ENCODE data around the gene PAMR1.

- TF ChIP-seq POLR2A (IDR thresholded peaks at IDR 0.05; ENCODE audit: control extremely low read depth in 1 of 2, low read depth in 2 of 2, low read length in 2 of 2) (no peak), NRF1 (IDR thresholded peaks at IDR 0.05; ENCODE audit: low read depth, low read length) (no peak), EGR1 (IDR thresholded peaks at IDR 0.05; ENCODE audit: borderline replicate concordance, low read depth, low read length) (no peak), EZH2 (IDR thresholded peaks at IDR 0.05; ENCODE audit: low read depth, low read length, severe bottlenecking) (no peak), POLR2AphosphoS5 (IDR thresholded peaks at IDR 0.05; ENCODE audit: low read depth, low read length) (no peak), KDM4A (IDR thresholded peaks at IDR 0.05; ENCODE audit: low read depth, low read length, severe bottlenecking) (no peak), SUZ12 (IDR thresholded peaks at IDR 0.05; ENCODE audit: low read length) (no peak), EP300 (IDR thresholded peaks at IDR 0.05; ENCODE audit: borderline replicate concordance in 1 of 2, low read depth in 2 of 2, low read length in 2 of 2) (no peak), MAFK (IDR thresholded peaks at IDR 0.05; ENCODE audit: low read depth, low read length) (no peak), CHD2 (IDR thresholded peaks at IDR 0.05; ENCODE audit: low read length) (no peak), RAD21 (IDR thresholded peaks at IDR 0.05 in 1 of 2, conservative IDR thresholded peaks at IDR 0.05 in 1 of 2; ENCODE audit: low read depth in 2 of 2, low read length in 2 of 2) (no peak), JUND (IDR thresholded peaks at IDR 0.05; ENCODE audit: low read length) (no peak)
- TF ChIP-seq, protein P1, sequence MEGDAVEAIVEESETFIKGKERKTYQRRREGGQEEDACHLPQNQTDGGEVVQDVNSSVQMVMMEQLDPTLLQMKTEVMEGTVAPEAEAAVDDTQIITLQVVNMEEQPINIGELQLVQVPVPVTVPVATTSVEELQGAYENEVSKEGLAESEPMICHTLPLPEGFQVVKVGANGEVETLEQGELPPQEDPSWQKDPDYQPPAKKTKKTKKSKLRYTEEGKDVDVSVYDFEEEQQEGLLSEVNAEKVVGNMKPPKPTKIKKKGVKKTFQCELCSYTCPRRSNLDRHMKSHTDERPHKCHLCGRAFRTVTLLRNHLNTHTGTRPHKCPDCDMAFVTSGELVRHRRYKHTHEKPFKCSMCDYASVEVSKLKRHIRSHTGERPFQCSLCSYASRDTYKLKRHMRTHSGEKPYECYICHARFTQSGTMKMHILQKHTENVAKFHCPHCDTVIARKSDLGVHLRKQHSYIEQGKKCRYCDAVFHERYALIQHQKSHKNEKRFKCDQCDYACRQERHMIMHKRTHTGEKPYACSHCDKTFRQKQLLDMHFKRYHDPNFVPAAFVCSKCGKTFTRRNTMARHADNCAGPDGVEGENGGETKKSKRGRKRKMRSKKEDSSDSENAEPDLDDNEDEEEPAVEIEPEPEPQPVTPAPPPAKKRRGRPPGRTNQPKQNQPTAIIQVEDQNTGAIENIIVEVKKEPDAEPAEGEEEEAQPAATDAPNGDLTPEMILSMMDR (IDR thresholded peaks at IDR 0.05; ENCODE audit: control extremely low read depth in 1 of 3, insufficient read depth in 1 of 3, low read depth in 1 of 3, low read length in 3 of 3): no peak
- TF ChIP-seq, protein P2, sequence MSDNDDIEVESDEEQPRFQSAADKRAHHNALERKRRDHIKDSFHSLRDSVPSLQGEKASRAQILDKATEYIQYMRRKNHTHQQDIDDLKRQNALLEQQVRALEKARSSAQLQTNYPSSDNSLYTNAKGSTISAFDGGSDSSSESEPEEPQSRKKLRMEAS (IDR thresholded peaks at IDR 0.05): no peak
Measured at GRCh38 chr11:35403765-35404387, 121.5 kb downstream of the PAMR1 start.

All from H1 (cell line).